CD4-positive, alpha-beta T cell treated with Interleukin-4 for 4 hours (primary cell): Measurements from ENCODE around the gene P2RY11.

Experiments
- DNase-seq: peaks from one replicate; pipeline ENCODE4 v3.0.0-alpha.2; 2020

P2RY11 gene

DNA sequence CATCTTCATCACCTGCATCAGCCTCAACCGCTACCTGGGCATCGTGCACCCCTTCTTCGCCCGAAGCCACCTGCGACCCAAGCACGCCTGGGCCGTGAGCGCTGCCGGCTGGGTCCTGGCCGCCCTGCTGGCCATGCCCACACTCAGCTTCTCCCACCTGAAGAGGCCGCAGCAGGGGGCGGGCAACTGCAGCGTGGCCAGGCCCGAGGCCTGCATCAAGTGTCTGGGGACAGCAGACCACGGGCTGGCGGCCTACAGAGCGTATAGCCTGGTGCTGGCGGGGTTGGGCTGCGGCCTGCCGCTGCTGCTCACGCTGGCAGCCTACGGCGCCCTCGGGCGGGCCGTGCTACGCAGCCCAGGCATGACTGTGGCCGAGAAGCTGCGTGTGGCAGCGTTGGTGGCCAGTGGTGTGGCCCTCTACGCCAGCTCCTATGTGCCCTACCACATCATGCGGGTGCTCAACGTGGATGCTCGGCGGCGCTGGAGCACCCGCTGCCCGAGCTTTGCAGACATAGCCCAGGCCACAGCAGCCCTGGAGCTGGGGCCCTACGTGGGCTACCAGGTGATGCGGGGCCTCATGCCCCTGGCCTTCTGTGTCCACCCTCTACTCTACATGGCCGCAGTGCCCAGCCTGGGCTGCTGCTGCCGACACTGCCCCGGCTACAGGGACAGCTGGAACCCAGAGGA, 2.6 kb downstream of the P2RY11 start:
- no peak for DNase-seq

DNA sequence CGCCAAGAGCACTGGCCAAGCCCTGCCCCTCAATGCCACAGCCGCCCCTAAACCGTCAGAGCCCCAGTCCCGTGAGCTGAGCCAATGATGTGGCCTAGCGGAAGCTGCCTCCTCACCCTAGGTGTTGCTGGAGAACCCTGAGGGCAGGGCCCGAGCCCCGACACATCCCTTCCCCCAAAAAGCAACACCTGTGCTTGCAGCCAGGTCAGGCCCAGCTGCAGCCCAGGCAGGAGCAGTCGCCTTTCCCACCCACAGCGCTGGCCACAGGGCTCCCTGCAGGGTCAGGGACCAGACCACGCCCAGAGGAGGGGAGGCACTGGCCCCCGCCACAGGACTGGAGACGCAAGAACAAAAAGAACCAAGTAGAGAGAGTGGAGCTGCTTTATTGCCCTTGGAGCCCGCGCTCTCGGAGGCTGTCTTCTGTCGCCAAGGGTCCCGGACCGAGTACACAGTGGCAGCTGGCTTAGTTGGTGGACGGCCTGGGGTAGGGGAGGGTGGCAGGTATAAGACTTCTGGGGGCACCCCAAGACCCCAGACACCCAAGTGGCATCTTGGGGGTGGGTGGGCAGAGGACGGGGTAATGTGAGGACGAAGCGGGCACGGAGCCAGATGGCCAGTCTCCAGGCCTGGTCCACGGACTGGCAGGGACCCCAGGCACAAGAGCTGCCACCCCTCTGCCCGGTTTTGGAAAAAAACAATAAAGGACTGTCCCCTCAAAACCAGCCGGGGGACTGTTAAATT, 3.3 kb downstream of the P2RY11 start:
- DNase-seq, result no peak

DNA sequence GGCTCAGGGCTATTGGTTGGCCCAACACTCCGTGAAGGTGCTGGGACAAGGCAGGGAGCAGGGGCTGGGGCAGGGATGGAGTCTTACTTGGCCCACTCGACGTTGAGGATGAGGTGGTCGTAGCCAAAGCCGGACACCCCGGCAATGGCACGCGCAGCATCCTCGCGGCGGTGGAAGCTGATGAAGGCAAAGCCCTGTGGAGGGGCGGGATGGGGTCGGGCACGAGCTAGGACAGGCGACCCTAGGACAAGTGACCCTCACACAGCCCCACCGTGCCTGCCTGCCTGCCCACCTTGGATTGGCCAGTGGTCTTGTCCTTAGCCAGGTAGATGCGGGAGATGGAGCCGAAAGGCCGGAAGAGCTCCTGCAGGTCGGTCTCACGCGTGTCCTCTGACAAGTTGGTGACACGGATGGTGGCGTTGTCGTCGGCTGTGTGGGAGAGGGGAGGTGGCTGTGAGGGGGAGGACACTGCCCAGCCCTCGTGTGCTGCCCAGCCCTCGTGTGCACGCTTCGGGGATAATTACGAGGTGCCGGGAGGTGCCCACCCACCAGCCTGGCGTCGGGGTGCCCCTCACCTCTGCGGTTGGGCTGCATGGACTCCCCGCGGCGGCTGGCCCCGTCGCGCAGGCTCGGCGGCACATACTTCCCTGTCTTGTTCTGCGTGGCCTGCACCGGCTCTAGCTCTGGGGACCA, 4.0 kb downstream of the P2RY11 start:
- no peak for DNase-seq

DNA sequence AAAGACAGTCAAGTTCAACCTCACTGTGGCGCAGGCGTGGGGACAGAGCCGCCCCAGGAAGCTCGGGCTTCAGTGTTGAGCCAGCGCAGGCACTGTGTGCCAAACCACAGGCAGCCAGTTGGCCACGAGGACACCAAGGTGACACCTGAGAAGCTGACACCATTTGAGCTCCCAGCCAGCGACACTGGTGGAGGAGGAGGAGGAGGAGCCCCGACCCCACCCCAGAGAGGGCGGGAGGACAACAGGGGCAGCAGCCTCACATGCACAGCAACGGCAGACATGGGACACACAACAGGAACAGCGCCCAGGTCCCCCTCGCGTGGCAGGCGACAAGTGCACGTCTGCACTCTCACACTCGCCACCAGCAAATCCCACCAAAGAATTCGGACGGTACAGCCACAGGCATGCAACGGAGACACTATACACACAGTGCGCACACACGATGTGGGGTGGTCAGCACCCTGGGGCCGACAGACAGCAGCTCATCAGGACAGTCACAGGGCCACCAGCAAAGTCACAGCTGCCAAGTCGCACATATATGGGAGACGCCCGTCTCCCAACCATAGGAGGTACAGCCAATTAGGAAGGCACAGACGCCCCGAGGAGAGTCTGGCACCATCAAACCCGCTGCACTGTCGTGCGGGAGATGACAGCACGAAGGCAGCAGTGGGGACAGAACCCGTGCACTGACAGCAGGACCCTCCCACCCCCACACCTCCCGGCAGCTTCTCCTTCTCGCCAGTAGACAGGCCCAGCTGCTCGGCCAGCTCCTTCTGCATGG, 4.8 kb downstream of the P2RY11 start:
- DNase-seq, result no peak

DNA sequence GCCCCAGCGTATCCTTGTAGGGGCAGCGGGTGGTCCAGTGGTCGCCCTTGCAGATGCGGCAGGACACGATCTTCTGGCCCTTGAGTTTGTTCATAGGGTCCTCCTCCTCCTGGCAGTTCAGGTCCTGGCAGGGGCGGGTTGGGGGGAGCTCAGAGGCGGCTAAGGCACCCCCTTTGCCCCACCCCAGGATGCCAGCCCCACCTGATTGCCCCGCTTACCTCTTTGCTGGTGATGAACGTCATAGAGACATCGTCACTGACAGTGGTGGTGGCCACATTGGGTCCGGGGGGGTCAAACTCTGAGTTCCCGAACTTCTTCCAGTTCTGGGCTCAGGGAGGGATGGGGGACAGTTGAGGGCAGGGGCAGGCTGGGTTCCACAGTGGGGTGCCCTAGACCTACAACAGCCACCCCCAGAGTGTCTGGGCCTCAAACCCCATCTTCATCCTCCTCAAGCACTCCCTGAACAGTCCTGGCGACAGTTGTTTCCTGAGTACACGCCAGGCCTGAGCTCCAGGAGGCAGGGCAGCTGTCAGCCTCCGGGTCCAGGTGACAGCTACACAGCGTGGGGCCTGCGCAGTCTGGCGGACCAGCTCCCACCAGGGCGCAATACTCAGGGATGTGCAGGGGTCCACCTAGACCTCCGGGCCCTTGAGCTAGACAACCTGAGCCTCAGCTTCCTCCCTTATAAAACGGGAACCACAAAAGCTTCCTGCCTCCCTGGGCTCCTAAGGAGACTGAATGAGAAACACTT, 5.5 kb downstream of the P2RY11 start:
- DNase-seq, result no peak

DNA sequence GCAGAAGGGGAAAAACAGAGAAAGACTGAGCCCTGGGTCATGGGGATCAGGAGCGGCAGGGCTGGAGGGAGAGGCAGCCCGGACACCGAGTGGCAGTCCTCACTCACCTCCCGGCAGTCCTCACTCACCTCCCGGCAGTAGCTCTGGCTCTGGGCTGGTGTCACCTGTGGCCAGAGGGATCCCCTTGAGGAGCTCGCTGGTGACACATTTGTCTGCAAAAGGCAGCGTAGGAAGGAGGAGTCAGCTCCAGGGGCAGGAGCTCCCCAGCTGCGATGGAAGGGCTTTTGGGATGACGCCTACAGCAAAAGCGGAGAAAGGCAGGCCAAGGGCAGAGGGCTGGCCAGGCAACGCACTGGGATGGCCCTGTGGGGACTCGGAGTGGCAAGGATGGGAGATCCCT, 7.5 kb downstream of the P2RY11 start:
- no peak for DNase-seq

DNA sequence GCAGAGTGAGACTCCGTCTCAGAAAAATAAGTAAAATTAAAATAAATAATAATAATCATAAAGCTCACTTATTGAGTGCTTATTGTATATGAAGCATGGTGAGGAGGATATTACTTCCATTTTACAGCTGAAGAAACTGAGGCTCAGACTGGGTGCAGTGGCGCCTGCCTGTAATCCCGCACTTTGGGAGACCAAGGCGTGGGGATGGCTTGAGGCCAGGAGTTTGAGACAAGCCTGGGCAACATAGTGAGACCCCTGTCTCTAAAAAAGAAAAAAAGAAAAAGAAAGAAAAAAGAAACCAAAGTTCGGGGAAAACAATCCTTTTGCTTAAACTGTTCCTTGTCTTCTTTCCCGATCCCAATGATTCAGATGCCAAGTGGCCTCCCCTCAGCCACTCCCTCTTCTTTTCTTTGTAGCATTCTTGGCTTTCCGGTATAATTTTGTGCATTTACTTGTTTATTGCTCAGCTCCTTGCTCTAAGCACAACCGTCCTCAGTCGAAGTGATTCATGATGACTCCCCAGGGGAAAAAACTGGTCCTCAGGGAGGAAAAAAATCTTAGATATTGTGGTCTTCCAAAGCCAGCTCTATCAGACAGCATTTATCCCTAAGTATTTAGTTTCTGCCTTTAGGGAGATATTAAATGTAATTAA, 9.2 kb downstream of the P2RY11 start:
- no peak for DNase-seq

DNA sequence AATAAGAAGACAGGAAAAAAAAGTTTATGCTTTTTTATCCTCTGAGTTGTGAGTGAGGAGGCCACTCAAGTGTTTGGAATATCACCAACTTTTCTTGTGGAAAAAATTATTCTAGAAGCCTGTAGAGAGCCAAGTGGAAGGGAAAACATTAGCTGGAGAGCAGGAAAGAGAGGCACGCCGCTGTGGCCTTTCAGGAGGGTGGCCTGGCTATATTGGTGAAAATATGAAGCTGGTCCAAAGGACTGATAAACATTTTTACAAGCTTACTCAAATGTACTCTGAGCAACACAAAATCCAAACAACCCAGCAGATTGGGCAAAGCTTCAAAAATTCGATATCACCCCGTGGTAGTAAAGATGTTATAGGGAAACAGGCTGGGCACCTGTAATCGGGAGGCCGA, 10.6 kb downstream of the P2RY11 start:
- no peak for DNase-seq

DNA sequence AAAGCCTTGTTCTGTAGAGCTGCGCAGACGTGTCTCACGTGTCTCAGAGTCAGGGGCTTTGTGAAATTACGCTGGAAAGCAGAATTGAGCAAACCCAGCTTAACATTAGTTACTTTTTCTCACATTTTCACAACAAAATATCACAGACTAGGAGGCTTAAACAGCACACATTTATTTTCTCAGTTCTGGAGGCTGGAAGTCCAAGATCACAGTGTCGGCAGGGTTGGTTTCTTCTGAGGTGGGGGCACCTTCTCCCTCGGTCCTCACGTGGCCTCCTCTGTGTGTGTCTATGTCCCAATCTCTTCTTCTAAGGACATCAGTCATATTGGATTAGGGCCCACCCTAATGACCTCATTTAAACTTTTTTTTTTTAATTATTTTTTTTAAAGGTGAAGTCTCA, 12.9 kb downstream of the P2RY11 start:
- no peak for DNase-seq

DNA sequence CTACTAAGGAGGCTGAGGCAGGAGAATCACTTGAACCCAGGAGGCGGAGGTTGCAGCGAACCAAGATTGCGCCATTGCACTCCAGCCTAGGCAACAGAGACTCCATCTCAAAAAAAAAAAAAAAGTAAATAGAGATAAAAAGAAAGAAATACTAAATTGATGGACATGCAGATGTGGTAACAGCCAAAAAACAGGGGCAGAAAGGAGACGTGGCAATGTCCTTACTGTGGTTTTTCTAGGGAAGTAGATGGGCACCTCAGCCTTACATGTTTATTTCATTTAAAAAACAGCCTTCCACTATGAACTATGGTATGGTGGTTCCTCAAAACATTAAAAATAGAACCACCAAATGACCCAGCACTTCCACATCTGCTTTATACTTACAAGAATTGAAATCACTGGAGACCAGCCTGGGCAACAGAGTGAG, 14.7 kb downstream of the P2RY11 start:
- DNase-seq, result no peak

DNA sequence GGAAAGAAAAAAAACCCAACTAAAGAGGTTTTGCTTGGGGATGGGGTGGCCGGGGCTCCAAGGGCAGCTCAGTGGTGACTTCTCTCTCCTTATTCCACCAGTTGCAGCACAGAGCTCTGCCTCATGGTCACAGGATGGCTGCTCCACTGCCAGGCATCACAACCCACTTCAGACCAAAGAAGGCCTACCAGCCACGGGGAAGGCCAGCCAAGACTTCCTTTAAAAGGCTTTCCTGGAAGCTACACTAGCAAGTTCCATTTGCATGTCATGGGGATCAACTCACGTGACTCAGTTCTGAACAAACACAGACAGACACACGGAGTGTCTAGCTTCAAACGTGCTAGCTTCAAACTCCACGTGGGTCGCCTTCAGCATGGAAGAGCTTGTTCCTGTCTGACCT, 21.4 kb downstream of the P2RY11 start:
- DNase-seq, result no peak

DNA sequence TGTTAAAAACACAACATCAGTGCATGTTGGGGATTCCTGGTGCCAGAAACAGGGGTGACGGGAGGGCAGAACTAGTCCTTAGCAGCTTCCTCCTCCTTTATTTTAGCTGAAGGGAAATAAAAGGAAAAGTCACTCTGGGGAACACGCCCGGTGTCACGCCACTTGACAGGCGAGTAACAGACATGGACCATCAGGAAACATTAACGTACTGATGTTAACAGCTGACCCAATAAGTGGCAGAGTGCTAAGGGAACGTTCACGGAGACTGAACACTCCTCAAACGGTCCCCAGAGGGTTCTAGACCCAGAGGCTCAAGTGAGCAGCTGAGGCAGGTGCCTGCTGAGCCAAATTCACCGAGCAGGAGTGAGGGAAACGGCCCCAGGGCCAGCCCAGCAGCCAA, 22.1 kb downstream of the P2RY11 start:
- DNase-seq, result no peak

DNA sequence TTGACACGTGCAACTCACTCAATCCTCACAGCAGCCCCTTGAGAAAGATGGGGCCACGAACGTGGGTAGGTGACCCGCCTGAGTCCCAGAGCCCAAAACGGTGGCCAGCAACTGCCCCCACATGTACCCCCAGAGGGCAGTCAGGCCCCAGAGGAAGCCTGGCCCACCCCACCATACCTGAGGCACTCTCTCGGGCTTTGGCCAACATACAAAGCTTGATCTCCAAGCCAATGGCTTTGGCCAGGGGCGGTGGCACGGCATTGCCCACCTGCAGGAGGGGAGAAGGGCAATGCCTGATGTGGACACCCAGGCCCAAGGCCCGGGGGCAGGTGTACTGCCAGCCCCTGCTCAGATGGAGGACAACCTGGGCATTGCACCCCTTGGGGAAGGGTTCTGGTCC, 22.5 kb downstream of the P2RY11 start:
- no peak for DNase-seq

DNA sequence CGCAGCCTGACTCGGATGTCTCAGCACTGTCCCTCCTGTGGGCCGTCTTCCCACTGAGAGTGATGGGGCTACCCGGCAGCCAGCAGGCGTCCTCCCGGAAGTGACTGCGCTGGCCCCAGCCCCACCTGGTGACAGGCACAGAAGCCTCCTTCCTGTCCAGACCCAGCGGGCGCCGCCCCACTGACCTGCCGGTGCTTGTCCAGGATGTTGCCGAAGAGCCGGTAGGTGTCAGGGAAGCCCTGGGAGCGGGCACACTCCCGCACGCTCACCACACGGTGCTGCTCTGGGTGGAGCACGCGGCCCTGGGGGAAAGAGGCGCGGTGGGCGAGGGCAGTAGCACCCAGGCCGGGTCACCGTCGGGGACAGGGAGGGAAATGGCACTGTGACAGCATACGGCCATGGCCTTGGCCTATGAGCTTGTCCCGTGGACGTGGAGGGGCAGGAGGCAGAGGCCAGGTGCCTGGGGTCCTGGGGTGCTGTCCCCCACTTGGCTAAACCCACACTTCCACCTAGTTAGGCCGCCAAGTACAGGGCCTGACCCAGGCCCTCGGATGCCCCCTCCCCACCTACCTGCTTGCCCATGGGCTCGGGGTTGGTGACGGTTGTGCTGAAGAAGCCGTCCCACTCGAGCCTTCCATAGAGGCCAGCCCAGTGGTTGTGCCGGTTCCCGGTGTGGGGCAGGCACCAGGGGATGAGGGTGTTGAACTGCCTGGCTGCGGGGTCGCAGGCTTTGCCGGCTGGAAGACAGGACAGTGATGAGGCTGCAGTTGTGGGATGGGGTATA, 24.2 kb downstream of the P2RY11 start:
- no peak for DNase-seq

DNA sequence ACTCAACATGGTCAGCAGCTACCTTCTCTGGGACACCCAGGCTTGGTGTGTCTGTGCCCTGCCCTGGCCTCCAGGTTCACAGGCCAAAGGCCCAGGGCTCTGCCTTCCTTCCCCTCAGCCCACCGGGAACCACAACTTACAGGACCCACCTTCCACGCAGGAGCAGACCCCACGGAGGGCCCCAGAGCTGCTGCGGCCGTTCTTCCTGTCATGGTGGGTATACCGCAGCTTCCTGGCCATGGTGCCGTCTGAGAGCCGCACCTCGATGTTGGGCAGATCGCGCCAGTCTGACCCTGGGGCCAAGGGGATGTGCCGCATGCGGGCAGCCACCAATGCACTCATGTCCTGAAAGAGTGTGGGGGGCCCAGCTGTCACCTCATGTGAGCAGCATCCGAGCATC, 25.4 kb downstream of the P2RY11 start:
- DNase-seq, result no peak

DNA sequence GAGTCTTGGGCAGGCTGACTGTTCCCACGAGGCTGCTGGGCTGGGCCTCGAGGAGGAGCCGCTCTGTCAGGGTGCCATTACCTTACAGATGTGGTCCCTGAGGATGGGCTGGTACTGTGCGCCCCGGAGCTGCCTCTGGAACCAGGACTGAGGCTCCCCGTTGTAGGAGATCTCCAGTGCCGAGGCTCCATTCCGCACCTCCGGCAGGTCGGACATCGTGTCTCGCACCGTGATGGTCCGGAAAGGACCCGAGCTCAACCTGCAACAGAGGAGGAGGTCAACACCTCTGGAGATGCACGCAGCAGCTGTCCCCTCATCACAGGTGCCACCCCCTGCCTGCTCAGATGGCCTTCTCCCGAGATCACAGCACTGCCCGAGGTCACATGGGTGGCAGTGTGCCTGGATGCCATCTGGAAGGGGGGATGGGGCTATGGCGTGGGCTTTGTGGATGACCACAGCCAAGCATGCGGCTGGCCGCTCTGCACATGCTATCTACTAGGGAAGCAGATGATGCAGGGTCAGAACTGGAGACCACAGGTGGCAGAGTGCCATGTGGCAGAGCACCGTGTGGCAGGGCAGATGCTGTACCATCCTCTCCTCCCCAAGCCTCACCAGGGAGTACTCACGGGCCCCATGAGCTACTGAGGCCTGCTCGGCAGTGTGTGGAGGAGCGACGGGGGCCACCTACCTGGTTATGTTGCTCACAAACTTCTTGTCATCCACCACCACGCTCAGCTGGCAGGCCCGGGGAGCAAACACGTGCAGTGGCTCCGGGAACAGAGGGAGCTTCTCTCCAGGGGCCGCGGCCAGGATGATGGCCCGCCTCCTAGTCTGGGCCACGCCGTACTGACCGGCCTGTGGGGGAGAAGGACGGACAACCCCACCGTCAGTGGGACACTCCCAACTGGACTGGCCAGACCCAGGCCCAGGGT, 26.5 kb downstream of the P2RY11 start:
- DNase-seq, result no peak

DNA sequence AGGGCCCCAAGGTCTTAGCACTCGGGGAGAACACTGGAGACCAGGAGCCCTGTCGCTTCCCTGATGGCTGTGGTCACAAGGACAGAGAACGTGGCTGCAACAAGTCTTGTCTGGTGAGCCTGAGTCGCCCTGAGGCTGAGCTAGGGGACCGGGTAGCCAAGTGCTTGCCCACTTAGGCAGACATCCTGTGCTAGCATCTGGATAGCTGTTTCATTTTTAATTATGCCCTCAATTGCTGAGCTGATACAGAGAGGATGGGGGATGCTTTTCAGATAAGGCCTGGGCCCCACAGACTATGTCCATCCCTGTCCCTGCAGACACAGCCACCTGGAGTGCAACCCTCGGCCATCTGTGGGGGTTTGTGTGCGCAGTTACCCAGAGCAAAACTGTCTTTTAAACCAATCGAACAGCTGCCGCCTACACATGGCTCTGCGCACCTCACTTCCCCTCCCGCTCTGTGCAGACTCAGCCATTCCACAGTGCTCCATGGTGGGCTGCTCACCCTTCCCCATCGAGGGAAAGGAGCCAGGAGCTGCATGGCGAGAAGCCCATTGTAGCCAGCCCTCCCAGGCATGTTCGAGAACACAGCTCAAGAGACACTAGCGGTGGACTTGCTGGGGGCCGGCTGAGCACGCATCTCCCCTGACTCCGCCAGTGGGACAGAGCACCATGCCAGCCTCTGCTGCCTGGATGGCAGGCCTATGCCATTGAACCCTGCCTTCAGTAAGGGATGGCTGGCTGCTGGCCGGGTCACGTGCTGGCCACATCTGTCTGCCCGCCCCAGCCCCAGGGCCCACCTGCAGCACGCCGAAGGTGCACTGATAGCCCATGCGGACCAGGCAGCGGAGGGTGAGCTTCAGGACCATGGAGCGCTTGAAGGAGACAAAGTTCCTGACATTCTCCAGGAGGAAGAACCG, 27.6 kb downstream of the P2RY11 start:
- no peak for DNase-seq

DNA sequence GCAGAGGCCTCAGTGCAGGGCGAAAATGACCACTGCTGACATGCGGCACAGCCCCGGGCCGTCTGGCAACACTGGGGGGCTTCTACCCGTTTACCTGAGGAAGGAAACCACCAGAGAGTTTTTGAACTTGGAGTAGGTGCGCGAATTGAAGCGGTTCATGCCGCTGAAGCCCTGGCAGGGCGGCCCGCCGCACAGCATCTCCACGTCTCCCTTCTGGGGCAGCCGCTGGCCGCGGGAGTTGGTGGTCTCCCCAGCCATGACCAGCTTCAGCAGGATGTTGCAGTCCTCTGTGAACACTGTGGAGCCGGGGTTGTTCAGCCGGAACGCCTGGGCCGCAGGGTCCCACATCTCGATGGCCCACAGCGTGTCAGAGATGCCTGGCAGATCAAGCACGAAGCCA, 28.5 kb downstream of the P2RY11 start:
- DNase-seq, result no peak

DNA sequence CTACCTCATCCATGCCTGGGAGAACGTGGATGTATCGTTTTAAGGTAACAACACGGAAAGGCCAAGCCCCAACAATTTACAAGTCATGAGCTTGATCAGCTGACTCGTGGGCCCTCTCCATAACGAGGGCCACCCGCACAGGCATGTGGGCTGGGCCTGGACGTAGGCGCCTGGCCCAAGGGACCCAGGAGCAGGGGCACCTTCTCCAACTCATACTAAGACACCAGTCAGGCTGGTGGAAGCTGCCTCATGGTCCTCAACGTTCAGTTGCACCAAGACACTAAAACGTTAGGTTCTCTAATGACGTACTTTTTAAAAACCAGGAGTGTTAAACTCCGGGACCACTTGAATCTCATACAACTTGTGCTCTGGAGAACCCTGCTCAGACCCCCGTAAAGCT, 30.0 kb downstream of the P2RY11 start:
- DNase-seq, result no peak
